HG03025 (cell line): ENCODE measurements around the gene POU5F2.

Experiments
- ATAC-seq: cut with Tn5 transposase; IDR thresholded peaks from one replicate; pipeline ENCODE4 v1.9.1; 2021; ENCODE audit warnings: mild to moderate bottlenecking, moderate library complexity; ENCODE audit not compliant: unreplicated experiment, low FRiP score

POU5F2 gene

GRCh38 chr5:93717162-93717561 lies 24.2 kb downstream of the POU5F2 start:
- ATAC-seq = no peak

- no peak for ATAC-seq
Measured at GRCh38 chr5:93716453-93716852, 24.9 kb downstream of the POU5F2 start.

- ATAC-seq = no peak
Measured at GRCh38 chr5:93715761-93716160, 25.6 kb downstream of the POU5F2 start.

- no peak for ATAC-seq
Measured at GRCh38 chr5:93715327-93715726, 26.1 kb downstream of the POU5F2 start.

GRCh38 chr5:93708442-93708841 lies 33.0 kb downstream of the POU5F2 start:
- no peak for ATAC-seq

GRCh38 chr5:93705896-93706295 lies 35.5 kb downstream of the POU5F2 start:
- ATAC-seq = no peak

- ATAC-seq = no peak
Measured at GRCh38 chr5:93704996-93705395, 36.4 kb downstream of the POU5F2 start.

GRCh38 chr5:93691997-93692396 lies 49.4 kb downstream of the POU5F2 start:
- ATAC-seq = no peak
